ENCODE measurements around the gene CAPN9.
"Not testable (repeated sequence)": the region's sequence is repeated elsewhere in the genome, so short reads cannot be mapped to it uniquely, and the experiment has no call there.

CAPN9 gene, protein sequence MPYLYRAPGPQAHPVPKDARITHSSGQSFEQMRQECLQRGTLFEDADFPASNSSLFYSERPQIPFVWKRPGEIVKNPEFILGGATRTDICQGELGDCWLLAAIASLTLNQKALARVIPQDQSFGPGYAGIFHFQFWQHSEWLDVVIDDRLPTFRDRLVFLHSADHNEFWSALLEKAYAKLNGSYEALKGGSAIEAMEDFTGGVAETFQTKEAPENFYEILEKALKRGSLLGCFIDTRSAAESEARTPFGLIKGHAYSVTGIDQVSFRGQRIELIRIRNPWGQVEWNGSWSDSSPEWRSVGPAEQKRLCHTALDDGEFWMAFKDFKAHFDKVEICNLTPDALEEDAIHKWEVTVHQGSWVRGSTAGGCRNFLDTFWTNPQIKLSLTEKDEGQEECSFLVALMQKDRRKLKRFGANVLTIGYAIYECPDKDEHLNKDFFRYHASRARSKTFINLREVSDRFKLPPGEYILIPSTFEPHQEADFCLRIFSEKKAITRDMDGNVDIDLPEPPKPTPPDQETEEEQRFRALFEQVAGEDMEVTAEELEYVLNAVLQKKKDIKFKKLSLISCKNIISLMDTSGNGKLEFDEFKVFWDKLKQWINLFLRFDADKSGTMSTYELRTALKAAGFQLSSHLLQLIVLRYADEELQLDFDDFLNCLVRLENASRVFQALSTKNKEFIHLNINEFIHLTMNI

DNA sequence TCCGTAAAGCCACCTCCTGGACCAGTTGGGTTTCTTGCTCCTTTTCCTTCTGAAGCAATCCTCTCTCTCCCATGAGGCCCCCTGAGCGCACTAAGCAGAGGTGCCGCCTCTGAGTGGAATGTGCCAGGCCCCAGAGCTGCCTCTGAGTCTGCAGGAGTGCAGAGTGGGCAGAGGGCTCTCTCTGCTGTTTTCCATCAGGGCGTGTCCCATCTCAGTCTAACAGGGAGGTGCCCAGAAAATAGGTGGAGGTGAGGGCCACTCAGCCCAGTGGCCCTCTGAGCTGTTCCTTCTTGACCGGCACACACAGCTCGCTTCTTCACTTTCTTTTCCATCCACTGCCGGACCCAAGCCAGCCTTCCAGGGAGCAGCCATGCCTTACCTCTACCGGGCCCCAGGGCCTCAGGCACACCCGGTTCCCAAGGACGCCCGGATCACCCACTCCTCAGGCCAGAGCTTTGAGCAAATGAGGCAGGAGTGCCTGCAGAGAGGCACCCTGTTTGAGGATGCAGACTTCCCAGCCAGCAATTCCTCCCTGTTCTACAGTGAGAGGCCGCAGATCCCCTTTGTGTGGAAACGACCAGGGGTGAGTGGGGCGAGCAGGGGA lies at the start of gene CAPN9:
CAPN9 (plus strand) TSS at position 262 of the 604 bp plus-strand sequence; CDS start at position 371, 109 bp downstream.
- no peak for DNase-seq (ENCODE audit: low read depth)

DNA sequence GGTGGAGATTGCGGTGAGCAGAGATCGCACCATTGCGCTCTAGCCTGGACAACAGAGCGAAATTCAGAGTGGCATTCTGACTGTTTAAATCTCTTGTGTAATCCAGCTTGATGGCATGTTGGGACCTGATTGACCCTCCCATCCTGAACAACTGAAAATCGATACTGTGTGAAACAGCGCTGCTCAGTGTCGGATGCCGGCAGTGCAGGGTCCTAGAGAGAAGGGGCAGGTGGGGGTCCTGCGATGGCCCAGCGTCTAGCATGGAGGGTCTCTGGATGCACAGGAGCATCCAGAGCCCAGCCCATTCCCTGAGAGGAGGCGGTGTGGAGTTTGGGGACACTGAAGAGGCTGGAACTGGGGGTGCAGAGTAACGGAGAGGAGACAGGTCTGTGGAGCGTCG lies 49.1 kb upstream of the CAPN9 start:
- no peak for DNase-seq (ENCODE audit: low read depth)

DNA sequence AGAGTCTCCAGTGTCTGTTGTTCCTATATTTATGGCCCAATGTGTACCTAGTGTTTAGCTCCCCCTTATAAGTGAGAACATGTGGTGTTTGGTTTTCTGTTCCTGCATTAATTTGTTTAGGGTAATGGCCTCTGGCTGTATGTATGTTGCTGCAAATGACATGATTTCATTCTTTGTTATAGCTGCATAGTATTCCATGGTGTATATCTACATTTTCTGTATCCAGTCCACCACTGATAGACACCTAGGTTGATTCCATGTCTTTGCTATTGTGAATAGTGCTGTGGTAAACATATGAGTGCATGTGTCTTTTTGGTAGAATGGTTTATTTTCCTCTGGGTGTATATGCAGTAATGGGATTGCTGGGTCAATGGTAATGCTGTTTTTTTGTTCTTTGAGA lies 48.2 kb upstream of the CAPN9 start:
- DNase-seq (ENCODE audit: low read depth) = not testable (repeated sequence)

DNA sequence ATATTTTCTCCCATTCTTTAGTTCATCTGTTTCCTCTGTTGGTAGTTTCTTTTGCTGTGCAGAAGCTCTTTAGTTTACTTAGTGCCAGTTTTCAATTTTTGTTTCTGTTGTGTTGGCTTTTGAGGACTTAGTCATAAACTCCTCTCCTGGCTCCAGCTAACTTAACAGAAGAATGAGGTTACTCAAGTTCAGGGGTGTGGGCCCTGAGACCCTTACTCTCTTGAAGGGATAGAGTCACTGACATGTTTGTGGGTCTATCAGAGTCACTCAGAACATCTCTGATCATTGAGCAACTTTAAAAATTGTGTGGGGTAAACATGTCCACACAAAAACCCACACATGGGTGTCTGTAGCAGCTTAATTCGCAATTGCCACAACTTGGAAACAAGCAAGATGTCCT lies 47.5 kb upstream of the CAPN9 start:
- DNase-seq (ENCODE audit: low read depth) = no peak

DNA sequence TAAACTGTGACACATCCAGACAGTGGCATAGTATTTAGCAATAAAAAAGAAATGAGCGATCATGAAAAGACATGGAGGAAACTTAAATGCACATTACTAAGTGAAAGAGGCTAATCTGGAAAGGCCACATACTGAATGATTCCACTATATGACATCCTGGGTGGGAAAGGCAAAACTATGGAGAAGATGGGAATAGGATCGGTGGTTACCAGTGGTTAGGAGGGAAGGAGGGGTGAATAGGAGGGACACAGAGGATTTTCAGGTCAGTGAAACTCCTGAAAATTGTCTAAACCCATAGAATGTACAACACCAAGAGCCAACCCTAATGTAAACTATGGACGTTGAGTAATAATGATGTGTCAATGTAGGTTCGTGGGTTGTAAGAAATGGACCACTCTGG lies 47.1 kb upstream of the CAPN9 start:
- no peak for DNase-seq (ENCODE audit: low read depth)

DNA sequence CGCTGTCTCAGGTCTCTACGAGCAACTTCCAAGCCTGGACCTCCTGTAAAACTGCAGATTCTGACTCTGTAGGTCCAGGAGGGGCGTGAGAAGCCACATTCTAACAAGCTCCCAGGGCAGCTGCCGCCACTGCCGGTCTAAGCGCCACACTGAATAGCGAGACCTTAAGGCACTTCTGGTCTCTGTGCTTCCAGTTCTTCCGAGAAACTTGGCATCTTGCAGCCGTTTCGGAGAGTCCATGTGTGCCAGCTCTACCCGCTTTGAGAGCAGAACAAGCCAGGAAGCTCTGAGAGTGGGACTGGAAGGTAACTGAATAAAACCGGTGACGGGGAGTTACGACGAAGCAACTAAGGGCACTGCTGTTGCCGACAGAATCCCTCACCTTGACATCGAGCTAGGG lies 45.8 kb upstream of the CAPN9 start:
- no peak for DNase-seq (ENCODE audit: low read depth)

DNA sequence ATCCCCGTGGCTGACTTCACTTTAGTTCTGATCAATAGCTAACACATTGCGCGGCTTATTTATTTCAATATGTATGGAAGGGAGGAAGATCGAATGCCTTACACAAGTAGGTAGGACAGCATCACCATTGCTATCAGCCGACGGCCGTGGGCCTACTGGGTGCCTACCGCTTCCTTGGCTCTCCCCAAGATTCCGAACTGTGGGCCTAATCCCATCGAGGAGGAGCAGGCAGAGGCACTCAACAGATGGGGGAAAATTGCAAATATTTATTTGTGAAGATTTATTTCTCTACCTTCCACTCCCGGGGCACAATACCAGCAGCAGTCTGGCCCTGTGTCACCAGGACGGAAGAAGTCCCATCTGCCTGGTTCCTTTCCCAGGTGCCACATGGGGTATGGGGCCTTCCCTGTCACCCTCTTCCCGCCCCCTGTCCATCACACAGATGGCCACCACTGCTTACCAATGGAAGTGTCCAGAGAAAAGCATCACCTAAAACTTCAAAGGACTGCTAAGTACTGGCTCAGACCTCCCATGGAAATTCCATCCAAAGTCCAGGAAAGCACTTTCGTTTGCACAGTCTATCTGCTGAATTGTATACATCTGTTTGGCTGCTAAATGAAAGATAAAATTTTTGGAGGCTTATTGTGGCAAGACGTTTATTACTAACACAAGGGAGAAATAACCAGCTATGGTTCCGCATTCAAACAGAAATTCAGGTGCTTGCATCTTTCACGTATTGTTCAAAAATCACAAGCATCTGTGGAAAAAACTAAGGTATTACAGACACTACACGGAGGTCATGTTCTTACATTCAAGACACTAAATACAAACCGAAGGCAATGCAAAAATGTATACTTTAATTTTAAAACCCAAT lies 45.1 kb upstream of the CAPN9 start:
- no peak for DNase-seq (ENCODE audit: low read depth)

DNA sequence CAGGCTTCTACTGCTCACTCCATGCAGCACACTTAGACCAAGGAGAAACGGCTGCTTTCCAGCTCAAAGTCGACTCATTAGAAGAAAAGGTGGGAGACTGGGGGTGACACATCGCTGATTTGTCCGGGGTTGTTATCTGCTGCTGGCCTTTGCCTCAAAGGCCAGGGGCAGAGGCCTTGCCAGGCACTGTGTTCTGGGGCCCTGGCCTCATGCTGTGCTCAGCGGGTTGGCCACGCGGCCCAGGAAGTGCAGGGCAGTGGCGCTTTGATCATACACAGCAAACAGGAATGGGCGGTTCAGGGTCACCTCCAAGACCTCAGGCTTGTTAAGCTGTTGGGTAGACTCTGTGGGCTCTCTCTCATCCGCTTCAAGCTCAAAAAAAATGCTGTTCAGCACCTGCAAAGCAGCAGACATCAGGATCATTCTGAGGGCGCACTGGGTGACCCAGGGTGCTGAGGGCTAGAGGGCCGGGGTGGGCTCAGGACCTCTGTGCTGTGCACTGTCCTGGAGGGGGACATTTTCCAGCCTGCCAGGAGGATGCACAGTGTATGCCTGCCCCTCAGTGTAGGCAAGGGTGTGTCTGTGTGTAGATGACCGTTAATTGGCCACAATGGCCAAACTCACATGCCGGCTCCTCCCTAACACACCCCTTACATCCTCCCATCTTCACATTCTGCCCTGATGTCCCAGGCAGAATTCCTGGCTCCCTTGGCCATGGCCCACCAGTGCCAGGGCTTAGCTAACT lies 44.1 kb upstream of the CAPN9 start:
- DNase-seq (ENCODE audit: low read depth) = no peak

DNA sequence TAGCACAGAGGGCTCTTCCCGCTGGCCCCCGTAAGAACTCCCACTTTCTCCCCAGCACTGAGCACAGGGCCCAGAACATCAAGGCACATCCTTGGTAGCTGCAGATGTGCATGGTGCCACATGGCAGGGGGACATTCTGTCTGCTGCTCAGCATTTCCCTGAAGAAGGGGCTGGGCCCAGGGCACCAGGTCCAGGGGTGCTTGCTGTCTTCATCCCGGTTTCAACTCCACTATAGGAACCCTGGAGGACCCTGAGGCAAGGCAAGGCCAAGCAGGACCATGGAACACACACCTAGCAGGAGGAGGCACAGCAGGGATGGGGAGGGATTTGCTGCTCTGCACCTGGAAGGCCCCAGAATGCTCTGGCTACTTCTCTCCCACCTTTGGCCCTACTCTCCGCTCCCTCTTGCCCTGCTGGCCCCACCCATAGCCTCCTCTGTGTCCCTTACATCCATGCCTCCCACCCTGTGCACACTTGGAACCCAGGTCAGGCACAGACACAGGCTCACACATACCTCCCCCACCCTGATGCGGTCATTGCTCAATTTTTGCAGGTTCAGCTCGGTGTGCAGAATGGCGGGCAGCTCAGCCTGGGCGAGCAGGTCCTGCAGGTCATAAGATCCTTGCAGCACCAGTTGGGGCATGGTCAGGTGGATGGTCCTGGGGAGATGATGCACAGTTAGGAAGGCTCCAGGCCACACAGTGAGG lies 43.4 kb upstream of the CAPN9 start:
- DNase-seq (ENCODE audit: low read depth) = no peak

DNA sequence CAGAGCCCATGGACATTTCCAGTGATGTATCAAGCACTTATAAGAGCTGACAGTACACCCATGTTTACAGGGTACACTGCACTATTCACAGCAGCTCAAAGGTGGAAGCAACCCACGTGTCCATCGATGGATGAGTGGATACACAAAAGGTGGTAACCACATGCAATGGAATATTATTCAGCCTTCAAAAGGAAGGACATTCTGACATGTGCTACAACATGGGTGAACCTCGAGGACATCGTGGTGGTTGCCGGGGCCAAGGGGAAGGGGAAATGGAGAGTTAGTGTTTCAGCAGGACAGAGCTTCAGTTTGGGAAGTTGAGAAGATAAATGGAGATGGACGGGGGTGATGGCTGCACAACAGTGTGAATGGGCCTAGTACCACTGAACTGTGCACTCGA lies 42.4 kb upstream of the CAPN9 start:
- DNase-seq (ENCODE audit: low read depth) = no peak

DNA sequence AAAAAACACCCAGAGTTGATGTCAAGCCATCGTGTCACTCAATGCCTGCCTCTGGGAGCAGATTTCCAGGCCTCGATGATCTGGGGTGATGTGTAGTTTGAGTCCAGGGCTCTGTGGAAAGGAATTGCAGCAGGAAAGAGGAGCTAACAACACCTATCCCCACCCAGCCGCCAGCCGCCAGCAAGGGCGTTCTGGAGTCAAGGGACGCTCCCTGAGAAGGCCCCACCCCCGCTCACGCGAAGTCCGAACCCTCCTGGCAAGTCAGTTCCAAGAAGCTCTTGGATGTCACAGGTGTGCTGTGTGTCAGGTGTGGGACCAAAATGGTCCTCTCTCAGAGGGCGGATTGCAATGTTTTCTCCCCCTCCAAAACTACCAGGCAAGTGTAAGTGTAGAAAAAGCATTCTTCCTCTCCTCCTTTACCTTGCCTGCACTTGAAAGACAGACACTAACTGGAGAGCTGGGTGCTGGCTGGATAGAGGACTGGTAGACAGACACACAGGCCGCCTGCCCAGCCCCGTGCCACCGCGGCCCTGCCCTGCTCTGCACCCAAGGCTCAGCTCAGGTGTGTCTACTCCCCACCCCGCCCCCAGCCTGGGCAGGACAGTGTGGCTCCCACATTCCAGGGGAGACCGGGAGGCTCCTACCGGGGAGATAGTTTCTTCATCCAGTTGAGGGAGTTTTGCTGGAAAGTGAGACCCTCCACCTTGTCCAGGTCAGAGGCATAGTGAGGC lies 41.7 kb upstream of the CAPN9 start:
- DNase-seq (ENCODE audit: low read depth) = no peak

DNA sequence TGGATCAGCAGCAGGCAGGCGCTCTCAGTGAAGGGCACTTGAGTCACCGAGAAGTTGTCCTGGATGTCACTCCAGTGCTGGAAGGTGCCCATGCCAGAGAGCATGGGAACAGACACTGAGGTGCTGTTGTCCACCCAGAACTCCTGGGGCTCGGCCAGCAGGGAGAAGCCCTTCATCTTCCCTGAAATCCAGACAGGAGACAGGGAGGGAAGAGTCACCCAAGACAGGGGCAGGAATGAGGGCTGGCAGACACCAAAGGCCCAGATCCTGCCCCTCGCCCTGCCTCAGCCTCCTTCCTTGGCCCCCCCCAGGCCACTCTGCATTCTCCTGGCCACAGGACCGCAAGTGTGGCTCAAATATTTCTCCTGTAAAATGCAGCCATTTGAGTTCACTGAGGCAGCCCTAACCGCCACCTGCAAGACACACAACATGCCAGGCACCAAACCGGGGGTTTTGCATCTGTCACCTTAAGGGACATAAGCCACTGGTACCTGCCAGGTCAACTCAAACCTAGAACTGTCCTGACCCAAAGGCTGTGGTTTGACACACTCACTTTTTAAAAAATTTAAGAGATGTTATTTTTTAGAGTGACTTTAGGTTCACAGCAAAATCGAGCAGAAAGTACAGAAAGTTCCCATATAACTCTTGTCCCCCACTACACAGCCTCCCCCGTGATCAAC lies 41.0 kb upstream of the CAPN9 start:
- no peak for DNase-seq (ENCODE audit: low read depth)

DNA sequence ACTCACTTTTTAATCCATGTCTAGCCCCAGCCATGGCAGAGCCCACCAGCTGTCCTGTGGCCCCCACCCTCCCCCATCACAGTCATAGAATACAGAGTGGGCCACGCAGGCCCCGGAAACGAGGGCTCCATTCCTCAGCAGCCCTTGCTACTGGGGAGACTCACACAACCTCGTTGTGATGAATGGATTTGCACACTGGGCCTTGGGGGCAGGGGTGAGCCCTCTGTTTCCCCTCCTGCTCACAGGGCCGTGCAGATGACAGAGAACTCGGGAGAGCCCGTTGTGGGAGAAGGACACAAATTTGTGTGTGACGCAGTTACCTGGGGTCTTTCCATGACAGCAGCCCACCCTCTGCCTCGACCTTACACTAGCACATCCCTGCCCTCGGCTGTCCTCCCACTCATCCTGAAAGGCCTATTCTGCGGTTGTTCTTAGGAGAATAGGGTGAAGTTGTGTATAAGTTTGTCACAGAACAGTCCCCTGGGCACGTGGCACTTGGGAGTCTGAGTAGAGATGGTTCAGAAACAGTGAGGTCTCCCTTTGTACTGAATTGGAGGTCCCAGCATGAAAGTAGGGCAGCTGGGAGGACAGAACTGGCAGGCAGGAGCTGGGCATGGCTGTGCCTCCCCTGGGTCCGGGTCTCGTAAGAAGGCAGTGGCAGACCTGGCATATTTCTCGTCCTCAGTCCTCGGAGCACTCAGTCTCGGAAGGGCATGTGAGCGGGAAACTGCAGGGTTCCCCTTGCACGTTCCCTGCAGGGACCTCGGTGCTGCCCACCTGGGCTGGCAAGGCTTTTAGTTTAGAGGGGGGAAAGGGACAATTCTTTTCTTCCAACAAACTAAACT lies 40.1 kb upstream of the CAPN9 start:
- DNase-seq (ENCODE audit: low read depth) = no peak

DNA sequence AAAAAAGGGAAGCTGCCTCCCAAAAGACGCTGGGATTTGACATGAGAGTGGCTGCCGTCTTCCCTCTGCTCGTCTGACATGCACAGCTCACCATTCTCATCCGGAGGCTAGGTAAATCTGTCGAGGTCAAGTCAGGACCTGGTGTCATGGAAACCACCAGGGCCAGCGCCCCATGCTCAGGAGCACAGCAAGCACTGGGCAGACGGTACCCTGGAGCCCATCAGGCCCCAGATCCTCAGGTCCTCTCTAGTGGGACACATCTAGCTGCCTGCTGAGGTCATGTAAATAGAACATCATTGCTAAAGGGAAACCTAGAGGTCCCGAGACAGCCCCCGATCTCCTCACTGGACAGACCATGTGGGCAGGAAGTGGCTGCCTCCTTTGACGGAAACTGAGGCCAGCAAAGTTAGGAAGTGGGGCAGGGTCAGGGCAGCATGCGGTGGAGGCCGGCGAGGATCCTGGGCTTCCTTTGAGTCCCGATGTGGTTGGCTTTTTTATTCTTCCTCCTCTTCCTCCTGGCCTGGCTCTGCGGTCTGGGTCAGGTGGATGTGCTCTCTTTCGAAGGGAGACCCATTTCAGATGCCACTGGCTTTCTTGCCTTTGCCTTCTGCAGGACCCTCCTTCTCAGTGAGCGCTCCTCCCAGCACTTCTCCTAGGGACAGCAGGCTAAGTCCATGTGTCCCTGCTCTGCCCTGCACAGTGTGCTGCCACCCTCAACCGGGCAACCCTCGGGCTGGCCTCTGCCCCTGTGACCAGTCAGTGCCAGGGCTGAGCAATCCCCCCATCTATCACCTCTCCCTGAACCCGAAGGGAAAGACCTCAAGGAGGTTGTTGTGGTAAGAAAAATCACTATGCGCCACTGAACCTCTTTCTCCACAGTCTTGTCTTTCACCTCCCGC lies 39.2 kb upstream of the CAPN9 start:
- no peak for DNase-seq (ENCODE audit: low read depth)

DNA sequence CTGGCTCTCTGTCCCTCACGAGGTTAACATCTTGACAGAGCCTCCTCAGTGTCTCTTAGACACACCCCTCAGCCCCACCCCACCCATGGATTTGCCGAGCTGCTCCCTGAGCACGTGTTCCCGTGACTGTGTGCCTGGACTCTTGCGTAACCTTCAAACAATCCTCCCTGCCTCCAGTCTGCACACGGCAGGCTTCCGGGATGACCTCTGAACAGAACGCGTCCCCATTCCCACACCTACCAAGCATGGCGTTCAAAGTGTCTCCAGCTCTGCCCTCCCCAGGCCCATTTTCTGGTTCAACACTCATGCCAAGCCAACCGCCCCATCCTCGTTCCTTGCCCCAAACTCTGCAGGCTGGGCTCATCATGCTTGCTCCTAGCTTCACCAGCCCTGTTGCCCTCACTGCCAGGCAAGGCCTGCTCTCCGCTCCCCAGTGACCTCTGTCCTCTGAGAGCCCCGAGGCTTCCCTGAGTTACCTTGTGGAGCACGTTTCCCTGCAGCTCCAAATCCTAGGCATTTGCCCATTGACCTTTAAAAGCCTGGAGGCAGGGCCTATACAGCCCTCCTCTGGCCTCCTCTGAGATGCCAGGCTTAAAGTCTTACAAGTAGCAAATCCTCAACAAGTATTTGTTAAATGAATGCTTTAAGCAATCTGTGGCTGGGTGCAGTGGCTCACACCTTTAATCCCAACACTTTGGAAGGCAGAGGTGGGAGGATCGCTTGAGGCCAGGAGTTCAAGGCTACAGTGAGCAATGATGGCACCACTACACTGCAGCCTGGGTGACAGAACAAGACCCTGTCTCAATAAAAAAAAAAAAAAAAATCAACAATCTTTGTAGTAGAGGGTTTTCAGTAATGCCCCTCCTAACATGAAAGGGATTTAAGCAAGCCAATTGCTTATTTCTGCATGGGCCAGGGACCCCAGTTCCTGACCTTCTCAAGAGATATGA lies 38.3 kb upstream of the CAPN9 start:
- no peak for DNase-seq (ENCODE audit: low read depth)
